ENCODE measurements around the gene TRIM44. TPM values are rescaled to one million over a fixed set of nuclear protein-coding genes. Genes with fewer than 3 reads are reported as not detected.

Gene TRIM44
- total and polyA plus RNA-seq, 7 experiments from 2014 or later: 35.7 to 60.8 (median 58.6) TPM

DNA sequence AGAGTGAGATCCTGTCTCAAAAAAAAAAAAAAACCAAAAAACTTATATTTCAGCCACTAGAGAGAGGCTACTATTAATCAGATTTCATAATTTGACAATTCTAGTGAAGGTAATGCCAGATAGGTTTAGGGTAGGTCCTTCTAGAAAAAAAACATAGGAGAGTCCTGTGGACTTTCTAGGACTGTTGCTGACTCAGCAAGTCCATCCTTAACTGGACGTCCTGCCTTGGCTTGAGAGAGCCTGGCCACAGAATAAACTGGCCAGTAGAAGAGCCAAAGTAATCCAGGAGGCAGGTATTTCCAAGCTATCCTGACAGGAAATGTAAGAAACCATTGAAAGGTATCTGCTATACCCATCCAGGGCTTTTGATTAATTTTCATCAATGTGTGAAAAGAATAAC, 64.6 kb downstream of the TRIM44 start:
- ATAC-seq: no peak
- Histone ChIP-seq H3K27ac (ENCODE audit: low read depth, low read length) (no peak overlapping the region), H3K9me3 (ENCODE audit: control insufficient read depth in 2 of 3, low read length in 3 of 3) (peaks cover 0 to 17% (median 0%) of the 10 kb centered on the region in 3 experiments), H3K27me3 (ENCODE audit: control insufficient read depth in 2 of 2, insufficient read depth in 2 of 2, low read length in 2 of 2) (no peaks in the 10 kb centered on the region), H3K4me1 (ENCODE audit: control insufficient read depth in 2 of 2, insufficient read depth in 2 of 2, low read length in 2 of 2) (no peaks in the 10 kb centered on the region), H3K4me3 (ENCODE audit: low read length) (no peak overlapping the region), H3K36me3 (ENCODE audit: control insufficient read depth in 2 of 3, insufficient read depth in 3 of 3, low read length in 3 of 3) (peaks cover 7 to 50% (median 13%) of the 10 kb centered on the region in 3 experiments)
- Mint-ChIP-seq H3K36me3 (peaks cover 24 to 76% (median 54%) of the 10 kb centered on the region in 5 donors), H3K4me1 (peaks cover 0 to 21% (median 12%) of the 10 kb centered on the region in 7 donors), H3K4me3 (no peak overlapping the region), H3K27ac (no peak overlapping the region), H3K27me3 (no peaks in the 10 kb centered on the region), H3K9me3 (peaks cover 2 to 32% (median 16%) of the 10 kb centered on the region in 11 donors)
- CTCF ChIA-PET: no interaction called here
- intact Hi-C loops (cut with micrococcal nuclease): no loop called here
- POLR2A ChIA-PET: no interaction called here
- DNase-seq: no peak

DNA sequence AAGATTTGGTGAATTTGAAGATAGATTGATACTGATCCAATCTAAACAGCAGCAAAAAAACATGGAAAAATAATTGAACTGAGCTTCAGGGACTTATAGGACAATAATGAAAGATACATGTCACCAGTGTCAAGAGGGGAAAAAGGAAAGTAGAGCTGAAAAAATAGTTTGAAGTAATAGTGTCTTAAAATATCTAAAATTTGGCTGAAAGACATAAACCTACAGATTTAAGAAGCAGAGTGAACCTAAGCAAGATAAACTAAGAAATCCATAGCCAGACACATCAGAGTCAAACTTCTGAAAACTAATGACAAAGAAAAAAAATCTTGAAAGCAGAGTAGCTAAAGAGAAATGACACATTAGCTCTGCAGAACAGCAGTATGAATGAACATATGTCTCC, 67.7 kb downstream of the TRIM44 start:
- POLR2A ChIA-PET: no interaction called here
- no peak overlapping the region for H3K27ac ChIP-seq (ENCODE audit: low read depth, low read length)
- Mint-ChIP-seq H3K27me3 (no peaks in the 10 kb centered on the region), H3K27ac (no peak overlapping the region), H3K9me3 (peaks cover 2 to 32% (median 18%) of the 10 kb centered on the region in 11 donors), H3K36me3 (peaks cover 33 to 79% (median 62%) of the 10 kb centered on the region in 5 donors), H3K4me1 (peaks cover 3 to 43% (median 30%) of the 10 kb centered on the region in 7 donors), H3K4me3 (no peak overlapping the region)
- DNase-seq (no peak), ATAC-seq (no peak)
- peaks cover 7 to 52% (median 13%) of the 10 kb centered on the region in 3 experiments for H3K36me3 ChIP-seq (ENCODE audit: control insufficient read depth in 2 of 3, insufficient read depth in 3 of 3, low read length in 3 of 3)
- CTCF ChIA-PET: interaction anchor here (0.6 kb wide), 1 partner anchor 1004 kb away, joined by 3 read pairs; no protein-coding TSS in a partner anchor
- intact Hi-C loops (cut with micrococcal nuclease): no loop called here
- no peaks in the 10 kb centered on the region for H3K27me3 ChIP-seq (ENCODE audit: control insufficient read depth in 2 of 2, insufficient read depth in 2 of 2, low read length in 2 of 2)
- no peak overlapping the region for H3K4me3 ChIP-seq (ENCODE audit: low read length)
- H3K4me1 ChIP-seq (ENCODE audit: control insufficient read depth in 2 of 2, insufficient read depth in 2 of 2, low read length in 2 of 2): no peaks in the 10 kb centered on the region
- H3K9me3 ChIP-seq (ENCODE audit: control insufficient read depth in 2 of 3, low read length in 3 of 3): peaks cover 0 to 17% (median 0%) of the 10 kb centered on the region in 3 experiments

DNA sequence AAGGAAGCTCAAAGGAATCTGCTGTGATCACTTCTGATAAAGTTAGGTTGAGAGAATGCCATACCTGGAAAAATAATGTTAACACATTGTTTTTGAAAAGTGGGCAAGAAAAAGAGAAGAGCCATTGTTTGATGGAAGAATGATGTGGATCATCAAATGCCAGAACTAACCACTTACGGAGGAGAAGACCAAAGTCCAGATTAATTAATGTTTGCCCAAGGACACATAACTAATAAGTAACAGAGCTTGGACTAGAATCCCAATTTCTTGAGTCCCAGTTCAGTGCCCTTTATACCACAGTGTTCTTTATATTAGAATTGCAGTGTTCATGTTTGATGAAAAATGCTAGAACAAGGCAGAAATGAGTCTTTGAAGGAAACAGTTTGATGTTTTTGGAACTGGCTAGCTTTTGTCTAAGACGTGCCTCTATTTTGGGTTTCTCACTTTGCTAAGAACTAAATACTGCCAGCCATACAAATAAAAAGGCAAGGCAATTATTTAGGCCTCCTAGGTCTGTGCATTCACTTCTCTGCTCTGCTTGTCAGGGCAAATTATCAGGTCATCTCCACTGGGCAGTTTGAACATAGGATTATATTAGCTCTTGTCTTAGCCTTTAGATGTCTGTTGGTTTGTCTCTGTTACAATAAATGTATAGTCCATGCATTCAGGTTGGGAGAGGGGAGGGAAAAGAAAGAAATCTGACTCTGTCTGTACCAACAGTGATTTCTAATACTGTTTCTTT, 72.3 kb downstream of the TRIM44 start:
- POLR2A ChIA-PET: no interaction called here
- CTCF ChIA-PET: no interaction called here

DNA sequence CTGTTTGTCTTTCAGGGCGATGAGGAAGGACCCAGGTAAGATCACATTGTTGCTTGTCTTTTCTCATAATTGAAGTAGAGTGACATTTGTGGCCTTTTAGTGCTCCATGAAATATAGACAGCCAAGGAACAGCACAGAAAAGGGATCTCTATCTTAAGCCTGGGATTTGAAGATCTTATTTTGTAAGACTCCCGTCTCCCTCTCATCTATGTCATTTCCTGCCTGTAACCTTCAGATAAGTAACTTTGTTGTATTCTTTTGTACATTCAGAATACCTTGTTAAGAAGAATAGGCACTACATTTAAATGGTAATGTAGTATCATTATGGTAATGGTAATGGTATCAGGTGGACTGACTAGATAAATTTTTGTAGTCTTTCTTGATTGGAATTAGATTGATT, 72.8 kb downstream of the TRIM44 start:
- peaks cover 14 to 70% (median 63%) of the 10 kb centered on the region in 7 donors for H3K4me1 Mint-ChIP-seq
- Histone ChIP-seq H3K4me1 (ENCODE audit: control insufficient read depth in 2 of 2, insufficient read depth in 2 of 2, low read length in 2 of 2) (peaks cover 0 to 6% of the 10 kb centered on the region in 2 donors), H3K27ac (ENCODE audit: low read depth, low read length) (no peak overlapping the region), H3K4me3 (ENCODE audit: low read length) (no peak overlapping the region), H3K9me3 (ENCODE audit: control insufficient read depth in 2 of 3, low read length in 3 of 3) (no peaks in the 10 kb centered on the region), H3K27me3 (ENCODE audit: control insufficient read depth in 2 of 2, insufficient read depth in 2 of 2, low read length in 2 of 2) (no peaks in the 10 kb centered on the region), H3K36me3 (ENCODE audit: control insufficient read depth in 2 of 3, insufficient read depth in 3 of 3, low read length in 3 of 3) (peaks cover 0 to 15% (median 3%) of the 10 kb centered on the region in 3 experiments)
- H3K27me3 Mint-ChIP-seq: no peaks in the 10 kb centered on the region
- intact Hi-C loops (cut with micrococcal nuclease): no loop called here
- peak overlapping the region in 7 of 9 donors; percentile 1 to 75 (median 51) for H3K27ac Mint-ChIP-seq
- H3K9me3 Mint-ChIP-seq: peaks cover 0 to 17% (median 2%) of the 10 kb centered on the region in 11 donors
- H3K36me3 Mint-ChIP-seq: peaks cover 20 to 72% (median 45%) of the 10 kb centered on the region in 5 donors
- H3K4me3 Mint-ChIP-seq: peak overlapping the region in 3 of 10 donors; percentile 1 to 4 (median 3)
- ATAC-seq (no peak), DNase-seq (no peak)
- ChIA-PET POLR2A (no interaction called here), CTCF (no interaction called here)

More for the DNA sequence above, 72.3 kb downstream of the TRIM44 start:
- Mint-ChIP-seq H3K36me3 (peaks cover 24 to 73% (median 51%) of the 10 kb centered on the region in 5 donors), H3K27ac (peak overlapping the region in 7 of 9 donors; percentile 16 to 75 (median 51)), H3K4me1 (peaks cover 10 to 69% (median 60%) of the 10 kb centered on the region in 7 donors), H3K4me3 (peak overlapping the region in 3 of 10 donors; percentile 1 to 52 (median 3)), H3K27me3 (no peaks in the 10 kb centered on the region), H3K9me3 (peaks cover 2 to 20% (median 6%) of the 10 kb centered on the region in 11 donors)
- peaks cover 0 to 6% of the 10 kb centered on the region in 2 donors for H3K4me1 ChIP-seq (ENCODE audit: control insufficient read depth in 2 of 2, insufficient read depth in 2 of 2, low read length in 2 of 2)
- intact Hi-C loops (cut with micrococcal nuclease): no loop called here
- H3K4me3 ChIP-seq (ENCODE audit: low read length): no peak overlapping the region
- H3K9me3 ChIP-seq (ENCODE audit: control insufficient read depth in 2 of 3, low read length in 3 of 3): peaks cover 0 to 5% (median 0%) of the 10 kb centered on the region in 3 experiments
- no peak overlapping the region for H3K27ac ChIP-seq (ENCODE audit: low read depth, low read length)
- no peak for ATAC-seq
- peaks cover 0 to 19% (median 3%) of the 10 kb centered on the region in 3 experiments for H3K36me3 ChIP-seq (ENCODE audit: control insufficient read depth in 2 of 3, insufficient read depth in 3 of 3, low read length in 3 of 3)
- H3K27me3 ChIP-seq (ENCODE audit: control insufficient read depth in 2 of 2, insufficient read depth in 2 of 2, low read length in 2 of 2): no peaks in the 10 kb centered on the region
- DNase-seq: no peak

DNA sequence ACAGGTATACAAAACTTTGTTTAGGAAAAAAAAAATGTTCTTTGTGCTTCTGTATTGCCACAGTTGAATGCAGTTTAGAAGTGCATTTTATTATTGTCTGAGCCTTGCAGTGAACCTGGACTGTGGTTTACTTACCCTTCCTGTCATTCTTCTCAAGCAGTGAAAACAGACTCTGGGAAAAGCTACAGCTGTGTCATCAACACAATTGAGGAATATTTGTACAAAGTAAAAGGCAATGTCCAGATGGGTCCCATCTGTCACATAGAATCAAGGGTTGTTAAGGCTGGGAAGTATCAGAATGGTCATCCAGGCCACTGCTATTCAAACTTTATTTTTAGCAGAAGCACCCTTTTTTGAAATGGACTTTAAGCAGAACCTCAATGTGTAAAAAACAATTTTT, 73.3 kb downstream of the TRIM44 start:
- intact Hi-C loops (cut with micrococcal nuclease): no loop called here
- Mint-ChIP-seq H3K27me3 (no peaks in the 10 kb centered on the region), H3K4me1 (peaks cover 17 to 75% (median 68%) of the 10 kb centered on the region in 7 donors), H3K4me3 (no peak overlapping the region), H3K9me3 (peaks cover 0 to 16% (median 2%) of the 10 kb centered on the region in 11 donors), H3K27ac (peak overlapping the region in 4 of 9 donors; percentile 16 to 53 (median 36)), H3K36me3 (peaks cover 21 to 72% (median 45%) of the 10 kb centered on the region in 5 donors)
- H3K27me3 ChIP-seq (ENCODE audit: control insufficient read depth in 2 of 2, insufficient read depth in 2 of 2, low read length in 2 of 2): no peaks in the 10 kb centered on the region
- peaks cover 0 to 6% of the 10 kb centered on the region in 2 donors for H3K4me1 ChIP-seq (ENCODE audit: control insufficient read depth in 2 of 2, insufficient read depth in 2 of 2, low read length in 2 of 2)
- DNase-seq: no peak
- no peak overlapping the region for H3K4me3 ChIP-seq (ENCODE audit: low read length)
- ATAC-seq: no peak
- H3K36me3 ChIP-seq (ENCODE audit: control insufficient read depth in 2 of 3, insufficient read depth in 3 of 3, low read length in 3 of 3): peaks cover 0 to 15% (median 2%) of the 10 kb centered on the region in 3 experiments
- ChIA-PET POLR2A (no interaction called here), CTCF (interaction anchor here (1.0 kb wide), 1 partner anchor 10 kb away, joined by 3 read pairs; no protein-coding TSS in a partner anchor)
- no peak overlapping the region for H3K27ac ChIP-seq (ENCODE audit: low read depth, low read length)
- no peaks in the 10 kb centered on the region for H3K9me3 ChIP-seq (ENCODE audit: control insufficient read depth in 2 of 3, low read length in 3 of 3)

DNA sequence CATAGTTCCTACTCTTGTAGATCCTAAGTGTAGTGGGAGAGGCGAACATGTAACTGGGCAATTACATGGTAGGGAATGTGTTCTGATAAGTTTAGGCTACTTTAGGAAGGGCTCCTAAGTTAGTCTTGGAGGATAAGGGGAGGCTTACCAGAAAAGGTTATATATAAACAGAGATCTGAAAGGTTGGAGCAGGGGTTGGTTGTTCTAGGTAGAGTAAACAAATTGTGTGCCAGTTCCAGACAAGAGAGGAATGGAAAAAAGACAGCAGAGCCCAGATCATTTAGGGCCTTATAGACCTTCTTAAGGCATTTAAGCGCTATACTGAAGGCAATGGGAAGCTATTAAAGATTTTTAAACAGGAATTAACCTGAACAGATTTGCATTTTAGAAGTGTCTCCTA, 74.4 kb downstream of the TRIM44 start:
- POLR2A ChIA-PET: no interaction called here
- ATAC-seq: no peak
- H3K36me3 Mint-ChIP-seq: peaks cover 24 to 69% (median 45%) of the 10 kb centered on the region in 5 donors

More for the DNA sequence above, 74.4 kb downstream of the TRIM44 start:
- Mint-ChIP-seq H3K9me3 (peaks cover 0 to 15% (median 0%) of the 10 kb centered on the region in 11 donors), H3K4me1 (peaks cover 22 to 82% (median 73%) of the 10 kb centered on the region in 7 donors), H3K27ac (peak overlapping the region in 1 of 9 donors; percentile 19), H3K4me3 (peak overlapping the region in 2 of 10 donors; percentile 1 to 11), H3K27me3 (no peaks in the 10 kb centered on the region)
- Histone ChIP-seq H3K4me1 (ENCODE audit: control insufficient read depth in 2 of 2, insufficient read depth in 2 of 2, low read length in 2 of 2) (peaks cover 0 to 6% of the 10 kb centered on the region in 2 donors), H3K27ac (ENCODE audit: low read depth, low read length) (no peak overlapping the region), H3K4me3 (ENCODE audit: low read length) (no peak overlapping the region), H3K27me3 (ENCODE audit: control insufficient read depth in 2 of 2, insufficient read depth in 2 of 2, low read length in 2 of 2) (no peaks in the 10 kb centered on the region), H3K36me3 (ENCODE audit: control insufficient read depth in 2 of 3, insufficient read depth in 3 of 3, low read length in 3 of 3) (peaks cover 0 to 15% (median 0%) of the 10 kb centered on the region in 3 experiments), H3K9me3 (ENCODE audit: control insufficient read depth in 2 of 3, low read length in 3 of 3) (no peaks in the 10 kb centered on the region)
- intact Hi-C loops (cut with micrococcal nuclease): no loop called here
- CTCF ChIA-PET: interaction anchor here (0.7 kb wide), 1 partner anchor 46 kb away, joined by 3 read pairs; no protein-coding TSS in a partner anchor
- DNase-seq: no peak
